HG02610 (cell line): ENCODE measurements around the gene C21orf58.

Experiments used
- ATAC-seq: cut with Tn5 transposase; IDR thresholded peaks from one replicate; pipeline ENCODE4 v1.9.1; 2021; ENCODE audit warnings: mild to moderate bottlenecking, moderate library complexity; ENCODE audit not compliant: unreplicated experiment

Gene C21orf58

DNA sequence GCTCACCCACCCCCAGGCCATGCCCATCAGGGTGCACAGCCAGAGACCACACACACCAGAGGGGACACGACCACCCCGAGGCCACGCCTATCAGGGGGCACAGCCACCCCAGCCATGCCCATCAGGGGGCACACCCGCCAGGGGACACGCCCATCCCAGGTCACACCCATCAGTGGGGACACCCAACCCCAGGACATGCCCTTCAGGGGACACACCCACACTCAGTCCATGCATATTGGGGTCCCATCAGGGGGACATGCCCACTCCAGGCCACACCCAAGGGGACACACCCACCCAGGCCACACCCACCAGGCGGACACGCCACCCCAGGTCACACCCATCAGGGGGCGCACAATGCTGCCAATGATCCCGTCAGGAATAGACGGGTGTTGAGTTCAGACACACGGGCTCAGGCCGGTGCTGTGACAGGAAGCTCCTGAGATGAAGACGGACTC is 59.0 kb downstream of the C21orf58 start:
- no peak for ATAC-seq

DNA sequence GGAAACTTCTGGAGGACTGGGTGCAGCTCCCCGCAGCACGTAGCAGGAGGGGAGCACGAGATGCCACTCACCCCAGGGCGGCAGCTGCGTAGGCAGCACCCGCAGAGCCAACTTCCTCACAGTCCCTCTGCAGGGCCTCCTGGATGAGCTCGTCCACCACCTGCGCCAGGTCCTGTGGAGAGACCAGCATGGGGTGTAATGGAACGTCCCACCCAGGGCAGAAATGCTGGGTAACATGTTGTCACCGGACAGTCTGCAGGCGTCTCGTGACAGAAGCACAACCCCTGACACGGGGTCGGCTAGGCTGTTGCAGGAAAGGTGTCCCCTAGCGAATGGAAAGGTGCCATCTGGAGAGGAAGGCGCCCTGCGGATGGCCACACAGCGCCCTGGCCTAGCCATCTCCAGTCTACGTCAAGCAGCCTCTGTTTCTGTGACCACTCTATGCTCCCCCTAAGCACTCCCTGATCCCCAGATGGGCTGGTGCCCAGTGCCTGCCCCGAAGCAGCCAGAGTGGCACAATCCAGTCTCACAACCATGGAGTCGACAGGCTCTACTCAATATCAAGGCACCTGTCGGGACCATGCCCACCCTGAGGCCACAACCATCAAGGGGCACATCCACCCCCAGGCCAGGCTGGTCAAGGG is 59.5 kb downstream of the C21orf58 start:
- ATAC-seq, result no peak

DNA sequence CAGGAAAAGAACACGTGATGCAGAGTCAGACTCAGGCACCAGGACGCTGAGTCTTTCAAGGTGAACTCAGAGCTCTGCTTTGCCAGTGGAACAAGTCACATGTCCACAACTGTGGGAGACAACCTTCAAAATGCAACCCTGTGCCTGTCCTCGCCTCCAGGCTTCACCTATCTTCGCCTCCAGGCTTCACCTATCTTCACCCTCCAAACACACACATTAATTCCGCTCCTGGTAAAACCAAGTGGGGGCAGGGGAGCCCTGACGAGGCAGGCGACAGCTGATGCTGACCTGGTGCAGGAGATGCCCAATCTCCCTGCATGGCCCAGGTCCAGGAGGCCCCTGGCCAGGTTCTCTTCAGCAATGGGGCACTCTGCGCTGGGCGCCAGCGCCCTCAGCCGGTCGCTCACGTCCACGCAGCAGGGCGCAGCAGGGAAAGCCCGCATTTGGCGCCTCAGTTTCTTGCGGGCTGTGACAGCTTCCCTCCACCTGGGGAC is 67.1 kb downstream of the C21orf58 start:
- ATAC-seq, result no peak

DNA sequence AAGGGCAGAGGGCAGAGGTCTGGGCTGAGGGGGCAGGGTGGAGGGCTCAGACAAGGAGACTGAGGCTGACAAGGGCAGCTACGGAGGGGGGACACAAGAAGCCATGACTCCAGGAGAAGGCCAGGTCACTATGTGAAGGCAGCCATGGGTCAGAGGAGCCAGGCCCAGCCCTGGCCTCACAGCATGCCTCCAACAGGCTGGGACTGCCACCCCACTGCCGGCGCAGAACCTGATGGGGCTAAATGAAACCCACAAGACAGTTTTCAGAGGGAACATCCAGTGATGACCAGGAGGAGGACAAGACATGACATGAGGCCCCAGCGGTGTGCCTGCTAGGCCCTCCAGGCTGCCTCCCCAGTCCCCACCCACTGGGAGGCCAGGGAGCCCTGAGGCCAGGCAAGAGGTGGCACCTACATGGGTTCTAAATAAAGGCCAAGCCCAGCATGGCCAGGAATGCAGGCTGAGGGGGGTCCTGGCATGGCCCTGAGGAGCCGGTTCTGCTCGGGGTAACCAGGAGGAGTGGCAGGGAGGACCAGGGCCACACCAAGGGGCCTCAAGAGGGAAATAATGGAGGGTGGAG is 67.8 kb downstream of the C21orf58 start:
- ATAC-seq, result no peak

DNA sequence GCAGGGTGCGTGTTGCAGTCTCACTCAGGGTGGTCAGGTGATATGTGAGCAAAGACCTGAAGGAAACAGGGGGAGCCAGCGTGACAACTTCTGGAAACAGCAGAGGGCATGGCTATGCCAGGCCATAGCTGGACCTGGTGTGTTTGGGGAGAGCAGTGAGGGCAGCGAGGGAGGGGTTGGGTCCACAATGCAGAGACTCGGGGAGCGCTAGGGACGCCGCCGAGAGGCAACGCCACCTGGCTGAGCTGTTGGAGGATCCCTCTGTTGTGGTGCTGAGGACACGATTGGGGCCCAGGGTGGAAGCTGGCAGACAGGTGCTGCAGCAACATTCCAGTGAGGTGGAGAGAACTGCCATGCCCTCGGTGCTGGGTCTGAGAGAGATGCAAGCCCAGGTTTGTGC is 68.5 kb downstream of the C21orf58 start:
- ATAC-seq, result no peak

DNA sequence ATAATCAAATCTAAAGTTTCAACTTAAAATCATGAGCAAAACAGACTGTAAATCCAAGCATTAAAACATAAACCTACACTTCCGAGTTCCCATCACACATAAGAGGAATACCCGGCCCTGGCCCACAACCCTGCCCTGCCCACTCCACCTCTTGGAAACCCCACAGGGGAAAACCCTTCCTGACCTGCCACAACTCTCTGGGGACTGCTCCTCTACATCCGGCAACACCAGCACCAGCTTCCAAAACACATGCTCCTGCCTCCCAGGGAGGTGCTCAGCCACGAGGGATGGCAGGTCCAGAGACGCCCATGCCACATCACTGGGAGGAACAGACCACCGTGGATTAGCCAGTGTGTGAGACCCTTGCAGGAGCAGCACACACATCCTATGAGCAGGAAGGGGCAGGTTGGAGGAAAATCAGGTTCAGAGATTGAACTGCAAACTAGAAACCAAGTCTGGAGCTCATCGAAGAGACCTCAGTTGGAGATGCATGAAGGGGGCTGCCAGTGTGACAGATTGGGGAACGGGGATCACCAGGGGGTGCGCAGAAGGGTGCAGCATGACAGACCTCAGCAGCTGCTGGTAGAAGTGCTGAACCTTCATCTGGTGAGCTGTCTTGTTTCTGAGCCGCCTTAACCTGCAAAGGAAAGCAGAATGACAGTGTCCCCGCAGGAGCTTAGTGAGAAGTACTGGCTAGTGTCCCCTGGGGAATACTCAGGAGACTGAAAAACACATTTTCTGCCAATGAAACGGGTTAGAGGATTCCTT is 69.3 kb downstream of the C21orf58 start:
- peak; percentile 47 for ATAC-seq

DNA sequence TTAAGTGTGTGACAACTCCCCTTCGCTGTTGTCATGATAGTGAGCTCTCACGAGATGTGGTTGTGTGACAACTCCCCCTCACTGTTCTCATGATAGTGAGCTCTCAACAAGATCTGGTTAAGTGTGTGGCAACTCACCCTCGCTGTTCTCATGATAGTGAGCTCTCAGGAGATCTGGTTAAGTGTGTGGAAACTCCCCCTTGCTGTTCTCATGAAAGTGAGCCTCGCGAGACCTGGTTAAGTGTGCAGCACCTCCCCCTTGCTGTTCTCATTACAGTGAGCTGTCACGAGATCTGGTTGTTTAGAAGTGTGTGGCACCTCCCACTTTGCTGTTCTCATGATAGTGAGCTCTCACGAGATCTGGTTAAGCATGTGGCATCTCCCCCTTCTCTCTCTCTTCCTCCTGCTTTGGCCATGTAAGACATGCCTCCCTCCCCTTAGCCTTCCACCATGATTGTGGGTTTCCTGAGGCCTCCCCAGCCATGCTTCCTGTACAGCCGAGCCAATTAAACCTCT is 70.0 kb downstream of the C21orf58 start:
- ATAC-seq, result peak; percentile 55

DNA sequence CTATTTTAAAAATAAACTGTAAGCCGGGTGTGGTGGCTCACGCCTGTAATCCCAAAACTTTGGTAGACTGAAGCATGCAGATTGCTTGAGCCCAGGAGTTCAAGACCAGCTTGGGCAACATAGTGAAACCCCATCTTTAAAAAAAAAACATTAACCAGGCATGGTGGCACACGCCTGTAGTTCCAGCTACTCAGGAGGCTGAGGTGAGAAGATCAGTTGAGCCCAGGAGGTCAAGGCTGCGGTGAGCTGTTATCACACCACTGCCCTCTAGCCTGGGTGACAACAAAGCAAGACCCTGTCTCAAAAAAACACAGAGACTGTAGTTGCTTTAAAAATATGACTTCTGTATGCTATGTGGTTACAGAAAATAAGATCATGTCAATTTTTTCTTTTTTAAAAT is 70.8 kb downstream of the C21orf58 start:
- no peak for ATAC-seq
